ENCODE results near the gene GRIN2D.

- TF ChIP-seq, protein P1, sequence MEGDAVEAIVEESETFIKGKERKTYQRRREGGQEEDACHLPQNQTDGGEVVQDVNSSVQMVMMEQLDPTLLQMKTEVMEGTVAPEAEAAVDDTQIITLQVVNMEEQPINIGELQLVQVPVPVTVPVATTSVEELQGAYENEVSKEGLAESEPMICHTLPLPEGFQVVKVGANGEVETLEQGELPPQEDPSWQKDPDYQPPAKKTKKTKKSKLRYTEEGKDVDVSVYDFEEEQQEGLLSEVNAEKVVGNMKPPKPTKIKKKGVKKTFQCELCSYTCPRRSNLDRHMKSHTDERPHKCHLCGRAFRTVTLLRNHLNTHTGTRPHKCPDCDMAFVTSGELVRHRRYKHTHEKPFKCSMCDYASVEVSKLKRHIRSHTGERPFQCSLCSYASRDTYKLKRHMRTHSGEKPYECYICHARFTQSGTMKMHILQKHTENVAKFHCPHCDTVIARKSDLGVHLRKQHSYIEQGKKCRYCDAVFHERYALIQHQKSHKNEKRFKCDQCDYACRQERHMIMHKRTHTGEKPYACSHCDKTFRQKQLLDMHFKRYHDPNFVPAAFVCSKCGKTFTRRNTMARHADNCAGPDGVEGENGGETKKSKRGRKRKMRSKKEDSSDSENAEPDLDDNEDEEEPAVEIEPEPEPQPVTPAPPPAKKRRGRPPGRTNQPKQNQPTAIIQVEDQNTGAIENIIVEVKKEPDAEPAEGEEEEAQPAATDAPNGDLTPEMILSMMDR (IDR thresholded peaks at IDR 0.05) = no peak
- no peak for TF ChIP-seq POLR2A (IDR thresholded peaks at IDR 0.05)
Observed at GRCh38 chr19:48403606-48404005, 10.1 kb downstream of the GRIN2D start.

Measured in vagina (tissue), 2 donors.